Small intestine (tissue), 7 donors: Measurements from ENCODE around the gene ARPC2. TPM values are rescaled to one million over a fixed set of nuclear protein-coding genes. Genes with fewer than 3 reads are reported as not detected.

Source experiments
- DNase-seq, 2 donors: peaks; one replicate each; pipeline versions ENCODE4 v3.0.0 to v3.0.0-alpha.2; 2013
- FAIRE-seq: peaks from 2 replicates; lab custom pipeline; 2012; peaks lifted over from hg19 to GRCh38; lab: Jason Lieb, UNC
- H3K27ac ChIP-seq, 3 donors: one replicate each; pipeline ENCODE4 v1.5.1; 2013; ENCODE audit warnings: low read length in 2 of 3, mild to moderate bottlenecking in 2 of 3, control low read depth in 1 of 3, inconsistent platforms in 1 of 3, low read depth in 1 of 3, moderate library complexity in 1 of 3
- H3K27me3 ChIP-seq, 3 donors: one replicate each; pipeline ENCODE4 v1.6.1; 2013; ENCODE audit warnings: low read length in 3 of 3, inconsistent platforms in 1 of 3; ENCODE audit not compliant: control insufficient read depth in 3 of 3, insufficient read depth in 3 of 3
- H3K36me3 ChIP-seq, 3 donors: one replicate each; pipeline ENCODE4 v1.6.1; 2013; ENCODE audit warnings: low read length in 3 of 3, inconsistent platforms in 1 of 3, low read depth in 1 of 3, mild to moderate bottlenecking in 1 of 3, moderate library complexity in 1 of 3; ENCODE audit not compliant: control insufficient read depth in 3 of 3, insufficient read depth in 2 of 3
- H3K4me1 ChIP-seq, 3 donors: one replicate each; pipeline ENCODE4 v1.6.1; 2013; ENCODE audit warnings: low read length in 2 of 3, inconsistent platforms in 1 of 3, low read depth in 1 of 3, mild to moderate bottlenecking in 1 of 3, moderate library complexity in 1 of 3; ENCODE audit not compliant: control insufficient read depth in 3 of 3, insufficient read depth in 2 of 3
- H3K4me3 ChIP-seq, 3 donors: one replicate each; pipeline ENCODE4 v1.5.1; 2013; ENCODE audit warnings: low read length in 3 of 3, control low read depth in 1 of 3, inconsistent platforms in 1 of 3, low read depth in 1 of 3, mild to moderate bottlenecking in 1 of 3, moderate library complexity in 1 of 3
- H3K9me3 ChIP-seq, 2 donors: one replicate each; pipeline ENCODE4 v1.6.1; 2013; ENCODE audit warnings: low read depth in 1 of 2, low read length in 1 of 2; ENCODE audit not compliant: control insufficient read depth in 2 of 2, insufficient read depth in 1 of 2
- WGBS, 3 donors: extraction: QIAGEN DNeasy Blood & Tissue Kit; methylation state at CpG; one replicate each; pipeline ENCODE4 v1.1.7; 2013; 5-methylcytosine and 5-hydroxymethylcytosine counted together
- polyA plus RNA-seq, 4 donors: library from polyadenylated mRNA; stranded (reverse) in 3 of 4; unstranded in 1 of 4; fragments of 200-250 nt in 3 of 4; fragments of 120-200 nt in 1 of 4; gene quantifications; one replicate each; pipeline versions ENCODE4 v1.2.1 to v1.2.3, GENCODE V29; 2013
- donor health status: healthy with polysubstance abuse.
- donor health status: control.
- donor health status: control.
- donor health status: Bipolar disorder and iron deficiency.
- donor health status: healthy.

ARPC2 gene
- polyA plus RNA-seq, 4 donors = 242 to 300 (median 270) TPM

DNA sequence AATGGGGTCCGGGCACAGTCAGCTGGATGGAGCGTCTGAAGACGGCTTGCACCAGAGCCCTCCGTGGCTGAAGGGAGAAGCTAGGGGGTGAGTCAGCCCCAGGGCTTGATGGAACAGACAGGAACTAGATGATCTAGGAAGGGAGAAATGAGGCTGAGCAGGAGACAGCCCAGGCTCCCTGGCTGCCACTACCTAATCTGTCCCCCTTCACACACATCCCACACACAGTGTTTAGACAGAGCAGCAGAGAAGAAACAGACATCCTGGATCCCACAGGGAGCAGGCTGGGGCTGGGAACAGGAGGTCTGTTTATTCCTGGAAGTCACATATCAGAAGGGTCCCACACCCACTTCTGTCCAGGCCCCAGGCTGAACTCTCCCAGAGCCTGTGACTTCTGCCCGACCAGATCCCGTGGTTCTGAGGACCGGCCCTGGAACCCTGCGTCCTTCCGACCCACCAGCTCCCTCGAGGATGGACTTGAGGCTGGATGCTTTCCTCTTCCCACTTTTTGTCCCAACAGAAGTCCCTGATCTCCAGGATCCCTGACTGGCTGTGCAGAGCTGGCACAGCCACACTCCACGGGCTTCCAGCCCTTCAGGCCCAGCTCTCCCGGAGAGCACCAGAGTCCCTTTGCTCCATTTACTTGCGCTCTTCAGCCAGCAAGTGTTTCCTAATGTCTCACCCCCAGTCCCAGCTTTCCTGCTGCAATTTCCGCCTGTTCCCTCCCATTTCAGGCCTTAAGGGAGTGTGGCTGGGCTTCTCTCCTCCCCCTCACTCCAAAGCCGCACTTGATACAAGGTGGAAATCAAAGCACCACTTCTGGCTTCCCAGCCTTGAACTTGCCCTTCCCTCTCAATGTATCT lies 42.3 kb downstream of the ARPC2 start:
- 56 to 79% (median 64%) methylated on average over 15 of the region's 15 CpGs for WGBS, 3 donors
- Histone ChIP-seq H3K27ac (peak overlapping the region in 2 of 3 donors; percentile 36 to 80), H3K36me3 (peaks cover 0 to 49% (median 6%) of the 10 kb centered on the region in 3 donors), H3K4me3 (no peak overlapping the region), H3K27me3 (no peaks in the 10 kb centered on the region), H3K4me1 (peaks cover 8 to 42% (median 10%) of the 10 kb centered on the region in 3 donors), H3K9me3 (no peaks in the 10 kb centered on the region)
- DNase-seq = peak in 1 of 2 donors; percentile 20
- no peak for FAIRE-seq

DNA sequence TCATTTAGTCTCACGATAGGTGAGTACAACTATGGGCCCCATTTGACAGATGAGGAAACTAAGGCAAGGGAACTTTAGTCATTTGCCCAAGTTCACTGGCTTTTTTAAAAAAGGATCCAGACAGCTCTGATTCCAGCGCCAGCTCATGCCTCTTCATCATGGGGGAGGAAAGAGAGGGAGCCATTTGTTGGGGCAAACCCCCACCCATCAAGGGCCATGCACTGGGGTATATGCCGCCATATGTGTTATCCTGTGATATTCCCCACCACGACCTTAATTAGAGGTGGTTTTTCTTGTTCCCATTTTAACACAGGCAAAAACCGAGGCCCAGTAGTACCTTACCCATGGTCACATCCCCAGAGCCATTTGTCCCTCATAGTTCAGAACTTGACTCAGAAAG lies 43.2 kb downstream of the ARPC2 start:
- Histone ChIP-seq H3K36me3 (peaks cover 0 to 51% (median 0%) of the 10 kb centered on the region in 3 donors), H3K4me3 (no peak overlapping the region), H3K27ac (peak overlapping the region in 2 of 3 donors; percentile 1 to 80), H3K27me3 (no peaks in the 10 kb centered on the region), H3K4me1 (peaks cover 8 to 50% (median 11%) of the 10 kb centered on the region in 3 donors), H3K9me3 (no peaks in the 10 kb centered on the region)
- DNase-seq (no peak), FAIRE-seq (no peak)
- WGBS, 3 donors = 82 to 92% (median 89%) methylated on average over 5 of the region's 5 CpGs

GRCh38 chr2:218260742-218261422 lies 43.9 kb downstream of the ARPC2 start, which contains the start of gene GPBAR1:
Gene GPBAR1, plus strand, starts transcription at chr2:218261015. Its CDS starts 1,710 bp downstream, at chr2:218262725.
- Histone ChIP-seq H3K27ac (peak within 1 kb of the TSS in 2 of 3 donors; percentile 44 to 80), H3K36me3 (peaks cover 0 to 58% (median 0%) of the 10 kb centered on the region in 3 donors), H3K9me3 (no peaks in the 10 kb centered on the region), H3K4me1 (peaks cover 8 to 54% (median 13%) of the 10 kb centered on the region in 3 donors), H3K4me3 (no peak within 1 kb of the TSS), H3K27me3 (no peaks in the 10 kb centered on the region)
- DNase-seq (peak; percentile 32 to 49), FAIRE-seq (no peak)
- WGBS, 3 donors = 50 to 59% (median 55%) methylated on average over 10 of the region's 10 CpGs

- Histone ChIP-seq H3K4me1 (peaks cover 8 to 54% (median 13%) of the 10 kb centered on the region in 3 donors), H3K27me3 (no peaks in the 10 kb centered on the region), H3K27ac (peak overlapping the region in 2 of 3 donors; percentile 44 to 57), H3K4me3 (no peak overlapping the region), H3K9me3 (no peaks in the 10 kb centered on the region), H3K36me3 (peaks cover 0 to 59% (median under 1%) of the 10 kb centered on the region in 3 donors)
- no peak for FAIRE-seq
- WGBS, 3 donors = 51 to 64% (median 56%) methylated on average over 8 of the region's 8 CpGs
- DNase-seq = peak in 1 of 2 donors; percentile 59
Observed at GRCh38 chr2:218261423-218262236, 44.6 kb downstream of the ARPC2 start.

- no peaks in the 10 kb centered on the region for H3K27me3 ChIP-seq
- DNase-seq (peak in 1 of 2 donors; percentile 12), FAIRE-seq (no peak)
- peaks cover 8 to 54% (median 13%) of the 10 kb centered on the region in 3 donors for H3K4me1 ChIP-seq
- peaks cover 0 to 61% (median 2%) of the 10 kb centered on the region in 3 donors for H3K36me3 ChIP-seq
- no peaks in the 10 kb centered on the region for H3K9me3 ChIP-seq
- WGBS, 3 donors = 58 to 68% (median 65%) methylated on average over 6 of the region's 6 CpGs
- H3K27ac ChIP-seq = peak overlapping the region in 2 of 3 donors; percentile 44 to 57
- no peak overlapping the region for H3K4me3 ChIP-seq
Observed at GRCh38 chr2:218262237-218262600, 45.2 kb downstream of the ARPC2 start.

DNA sequence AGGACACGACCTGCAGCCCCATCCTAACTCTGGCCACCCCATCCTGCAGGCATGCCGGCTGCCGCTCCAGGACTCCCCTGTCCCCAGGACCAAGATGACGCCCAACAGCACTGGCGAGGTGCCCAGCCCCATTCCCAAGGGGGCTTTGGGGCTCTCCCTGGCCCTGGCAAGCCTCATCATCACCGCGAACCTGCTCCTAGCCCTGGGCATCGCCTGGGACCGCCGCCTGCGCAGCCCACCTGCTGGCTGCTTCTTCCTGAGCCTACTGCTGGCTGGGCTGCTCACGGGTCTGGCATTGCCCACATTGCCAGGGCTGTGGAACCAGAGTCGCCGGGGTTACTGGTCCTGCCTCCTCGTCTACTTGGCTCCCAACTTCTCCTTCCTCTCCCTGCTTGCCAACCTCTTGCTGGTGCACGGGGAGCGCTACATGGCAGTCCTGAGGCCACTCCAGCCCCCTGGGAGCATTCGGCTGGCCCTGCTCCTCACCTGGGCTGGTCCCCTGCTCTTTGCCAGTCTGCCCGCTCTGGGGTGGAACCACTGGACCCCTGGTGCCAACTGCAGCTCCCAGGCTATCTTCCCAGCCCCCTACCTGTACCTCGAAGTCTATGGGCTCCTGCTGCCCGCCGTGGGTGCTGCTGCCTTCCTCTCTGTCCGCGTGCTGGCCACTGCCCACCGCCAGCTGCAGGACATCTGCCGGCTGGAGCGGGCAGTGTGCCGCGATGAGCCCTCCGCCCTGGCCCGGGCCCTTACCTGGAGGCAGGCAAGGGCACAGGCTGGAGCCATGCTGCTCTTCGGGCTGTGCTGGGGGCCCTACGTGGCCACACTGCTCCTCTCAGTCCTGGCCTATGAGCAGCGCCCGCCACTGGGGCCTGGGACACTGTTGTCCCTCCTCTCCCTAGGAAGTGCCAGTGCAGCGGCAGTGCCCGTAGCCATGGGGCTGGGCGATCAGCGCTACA lies 45.9 kb downstream of the ARPC2 start:
- no peaks in the 10 kb centered on the region for H3K27me3 ChIP-seq
- no peaks in the 10 kb centered on the region for H3K9me3 ChIP-seq
- H3K4me3 ChIP-seq = no peak overlapping the region
- 87 to 93% (median 93%) methylated on average over 36 to 39 of the region's 39 CpGs for WGBS, 3 donors
- no peak for FAIRE-seq
- DNase-seq = no peak
- peaks cover 8 to 54% (median 13%) of the 10 kb centered on the region in 3 donors for H3K4me1 ChIP-seq
- H3K36me3 ChIP-seq = peaks cover 0 to 68% (median 5%) of the 10 kb centered on the region in 3 donors
- H3K27ac ChIP-seq = peak overlapping the region in 2 of 3 donors; percentile 86 to 87
